GM12878 (cell line): ENCODE measurements around the gene GID8. TPM values are rescaled to one million over a fixed set of nuclear protein-coding genes. Genes with fewer than 3 reads are reported as not detected.

Source experiments
- CHD4 ChIP-seq: fragments of 200-600 bp; sonication (generic); IDR thresholded peaks from 2 replicates; pipeline ENCODE4 v1.6.1; 2016; ENCODE audit warnings: mild to moderate bottlenecking
- FOXM1 ChIP-seq: IDR thresholded peaks from 2 replicates; pipeline ENCODE4 v1.6.1; 2012; ENCODE audit warnings: low read depth, mild to moderate bottlenecking, inconsistent platforms, low read length, moderate library complexity
- MTA2 ChIP-seq: fragments of 450-650 bp; IDR thresholded peaks from 2 replicates; pipeline ENCODE4 v1.6.1; 2016; ENCODE audit warnings: low read depth, mild to moderate bottlenecking, moderate library complexity
- SMARCA5 ChIP-seq: fragments of 450-650 bp; IDR thresholded peaks from 2 replicates; pipeline ENCODE4 v1.6.1; 2017; ENCODE audit warnings: mild to moderate bottlenecking
- YY1 ChIP-seq: IDR thresholded peaks from 2 replicates; pipeline ENCODE4 v1.6.1; 2011; ENCODE audit warnings: low read depth, mild to moderate bottlenecking, low read length
- polyA plus RNA-seq, 11 experiments: library from polyadenylated mRNA; depleted of rRNA in 4 of 11; unstranded in 6 of 11; stranded (reverse) in 5 of 11; fragments of >200 nt; fragmentation: Nextera tagmentation in 4 of 11; fragmentation: Illumina TruSeq in 1 of 11; extraction: Ambion mirVana in 4 of 11; extraction: Trizol in 1 of 11; gene quantifications; 1 replicate in 1 of 11; 2 replicates in 10 of 11; pipeline versions ENCODE4 v1.2.1 to v1.2.3, GENCODE V29; 2011 to 2016; ENCODE audit warnings: inconsistent platforms in 2 of 11, missing spikeins in 2 of 11, low read depth in 1 of 11
- total RNA-seq, 4 experiments: library from RNA; depleted of rRNA in 3 of 4; stranded (reverse); fragments of >200 nt in 3 of 4; fragmentation: Illumina TruSeq in 1 of 4; extraction: Trizol in 1 of 4; gene quantifications; 2 replicates each; pipeline versions ENCODE4 v1.2.1 to v1.2.3, GENCODE V29; 2013 to 2021
- TF ChIP-seq, protein P1 (sequence below): fragments of 450-650 bp; conservative IDR thresholded peaks from 2 replicates; pipeline ENCODE4 v1.6.1; 2017; ENCODE audit warnings: mild to moderate bottlenecking, moderate library complexity
- TF ChIP-seq, protein P2 (sequence below): fragments of 450-650 bp; IDR thresholded peaks from 2 replicates; pipeline ENCODE4 v1.6.1; 2017; ENCODE audit warnings: antibody characterized with exemption, mild to moderate bottlenecking, moderate library complexity

Gene GID8
- total and polyA plus RNA-seq, 10 of the 15 experiments (the other 5 are each of a cell fraction or from before 2014, with no cell fraction given), result 12.0 to 33.8 (median 22.2) TPM

DNA sequence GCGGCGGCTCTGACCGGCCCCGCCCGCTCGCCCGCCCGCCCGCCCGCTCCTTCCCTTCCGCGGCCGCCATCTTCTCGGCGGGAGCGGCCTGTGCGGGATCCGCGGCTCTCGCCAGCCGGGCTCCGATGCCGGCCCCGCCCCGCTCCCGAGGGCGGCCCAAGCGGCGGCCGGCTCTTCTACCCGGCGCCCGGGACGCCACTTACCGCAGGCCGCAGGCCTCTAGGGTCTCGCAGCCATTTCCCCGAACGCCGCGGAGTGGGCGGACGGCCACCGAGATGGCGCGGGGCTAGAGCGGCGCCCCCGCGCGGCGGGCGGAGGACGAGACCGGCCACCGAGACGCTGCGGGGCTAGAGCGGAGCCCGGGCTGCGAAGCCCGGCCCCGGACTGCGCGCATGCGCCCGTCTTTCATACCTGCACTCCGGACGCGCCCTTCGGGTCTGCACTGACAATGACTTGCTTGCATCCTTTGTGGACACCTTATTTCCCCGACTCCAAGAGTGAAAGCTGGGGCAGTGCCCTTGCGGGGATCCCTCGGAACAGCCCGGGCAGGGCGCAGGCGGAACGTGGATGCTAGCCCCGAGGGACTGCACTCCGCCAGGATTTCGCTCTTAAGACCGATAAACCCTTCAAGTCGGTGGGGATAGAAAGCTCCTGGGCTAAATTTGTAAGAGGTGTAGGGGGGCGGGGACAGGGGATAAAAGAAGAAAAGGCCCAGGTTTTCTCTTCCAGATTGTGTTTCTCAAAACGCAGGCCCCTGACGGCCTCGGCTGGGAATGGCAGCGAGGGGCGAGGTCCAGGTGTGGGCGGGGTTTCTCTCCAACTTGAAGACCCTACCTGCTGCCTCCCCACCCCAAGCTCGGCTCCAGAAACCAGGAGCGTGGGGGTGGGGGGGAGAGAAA, 11.5 kb upstream of the GID8 start, which contains the start of gene DIDO1 (continued):
- TF ChIP-seq, protein P1, sequence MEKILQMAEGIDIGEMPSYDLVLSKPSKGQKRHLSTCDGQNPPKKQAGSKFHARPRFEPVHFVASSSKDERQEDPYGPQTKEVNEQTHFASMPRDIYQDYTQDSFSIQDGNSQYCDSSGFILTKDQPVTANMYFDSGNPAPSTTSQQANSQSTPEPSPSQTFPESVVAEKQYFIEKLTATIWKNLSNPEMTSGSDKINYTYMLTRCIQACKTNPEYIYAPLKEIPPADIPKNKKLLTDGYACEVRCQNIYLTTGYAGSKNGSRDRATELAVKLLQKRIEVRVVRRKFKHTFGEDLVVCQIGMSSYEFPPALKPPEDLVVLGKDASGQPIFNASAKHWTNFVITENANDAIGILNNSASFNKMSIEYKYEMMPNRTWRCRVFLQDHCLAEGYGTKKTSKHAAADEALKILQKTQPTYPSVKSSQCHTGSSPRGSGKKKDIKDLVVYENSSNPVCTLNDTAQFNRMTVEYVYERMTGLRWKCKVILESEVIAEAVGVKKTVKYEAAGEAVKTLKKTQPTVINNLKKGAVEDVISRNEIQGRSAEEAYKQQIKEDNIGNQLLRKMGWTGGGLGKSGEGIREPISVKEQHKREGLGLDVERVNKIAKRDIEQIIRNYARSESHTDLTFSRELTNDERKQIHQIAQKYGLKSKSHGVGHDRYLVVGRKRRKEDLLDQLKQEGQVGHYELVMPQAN, result peak; percentile 79
- TF ChIP-seq YY1 (peak; percentile 94), CHD4 (no peak), MTA2 (no peak), SMARCA5 (peak; percentile 78; the same call in 1 of the 2 replicates), FOXM1 (no peak)
- TF ChIP-seq, protein P2, sequence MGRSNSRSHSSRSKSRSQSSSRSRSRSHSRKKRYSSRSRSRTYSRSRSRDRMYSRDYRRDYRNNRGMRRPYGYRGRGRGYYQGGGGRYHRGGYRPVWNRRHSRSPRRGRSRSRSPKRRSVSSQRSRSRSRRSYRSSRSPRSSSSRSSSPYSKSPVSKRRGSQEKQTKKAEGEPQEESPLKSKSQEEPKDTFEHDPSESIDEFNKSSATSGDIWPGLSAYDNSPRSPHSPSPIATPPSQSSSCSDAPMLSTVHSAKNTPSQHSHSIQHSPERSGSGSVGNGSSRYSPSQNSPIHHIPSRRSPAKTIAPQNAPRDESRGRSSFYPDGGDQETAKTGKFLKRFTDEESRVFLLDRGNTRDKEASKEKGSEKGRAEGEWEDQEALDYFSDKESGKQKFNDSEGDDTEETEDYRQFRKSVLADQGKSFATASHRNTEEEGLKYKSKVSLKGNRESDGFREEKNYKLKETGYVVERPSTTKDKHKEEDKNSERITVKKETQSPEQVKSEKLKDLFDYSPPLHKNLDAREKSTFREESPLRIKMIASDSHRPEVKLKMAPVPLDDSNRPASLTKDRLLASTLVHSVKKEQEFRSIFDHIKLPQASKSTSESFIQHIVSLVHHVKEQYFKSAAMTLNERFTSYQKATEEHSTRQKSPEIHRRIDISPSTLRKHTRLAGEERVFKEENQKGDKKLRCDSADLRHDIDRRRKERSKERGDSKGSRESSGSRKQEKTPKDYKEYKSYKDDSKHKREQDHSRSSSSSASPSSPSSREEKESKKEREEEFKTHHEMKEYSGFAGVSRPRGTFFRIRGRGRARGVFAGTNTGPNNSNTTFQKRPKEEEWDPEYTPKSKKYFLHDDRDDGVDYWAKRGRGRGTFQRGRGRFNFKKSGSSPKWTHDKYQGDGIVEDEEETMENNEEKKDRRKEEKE, result 0 out of 2 replicates have a peak, but pooled peaks have one; percentile 43
